Testis (tissue), 2 donors: ENCODE measurements around the gene SOX1.

ENCODE experiments used
- POLR2A ChIP-seq: fragments of 450-650 bp; IDR thresholded peaks from one replicate; pipeline ENCODE4 v1.6.1; 2017; ENCODE audit warnings: antibody characterized with exemption, mild to moderate bottlenecking, moderate library complexity
- TF ChIP-seq, protein P1 (sequence below), 3 experiments: fragments of 450-650 bp in 2 of 3; fragments of 200-600 bp in 1 of 3; sonication (generic) in 1 of 3; IDR thresholded peaks; one replicate each; pipeline ENCODE4 v1.5.1; 2016 to 2019; ENCODE audit warnings: antibody characterized with exemption in 3 of 3, mild to moderate bottlenecking in 2 of 3, moderate library complexity in 1 of 3

DNA sequence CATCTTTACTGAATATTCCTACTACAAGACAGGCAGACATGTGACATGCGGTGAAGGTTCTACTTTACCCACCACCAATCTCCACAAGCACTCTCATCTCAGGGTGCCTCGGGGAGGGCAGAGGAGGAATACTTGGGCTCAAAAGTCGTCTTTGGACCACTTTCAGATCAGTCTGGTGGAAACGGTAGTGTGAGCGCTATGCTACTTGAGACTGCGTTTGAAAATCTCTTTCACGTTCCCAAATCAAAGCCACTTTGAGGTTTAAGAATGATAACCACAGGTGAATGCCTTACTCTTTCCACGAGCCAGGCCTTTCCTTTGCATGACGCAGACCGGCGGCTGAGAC, 1.5 kb upstream of the SOX1 start:
- TF ChIP-seq, protein P1, sequence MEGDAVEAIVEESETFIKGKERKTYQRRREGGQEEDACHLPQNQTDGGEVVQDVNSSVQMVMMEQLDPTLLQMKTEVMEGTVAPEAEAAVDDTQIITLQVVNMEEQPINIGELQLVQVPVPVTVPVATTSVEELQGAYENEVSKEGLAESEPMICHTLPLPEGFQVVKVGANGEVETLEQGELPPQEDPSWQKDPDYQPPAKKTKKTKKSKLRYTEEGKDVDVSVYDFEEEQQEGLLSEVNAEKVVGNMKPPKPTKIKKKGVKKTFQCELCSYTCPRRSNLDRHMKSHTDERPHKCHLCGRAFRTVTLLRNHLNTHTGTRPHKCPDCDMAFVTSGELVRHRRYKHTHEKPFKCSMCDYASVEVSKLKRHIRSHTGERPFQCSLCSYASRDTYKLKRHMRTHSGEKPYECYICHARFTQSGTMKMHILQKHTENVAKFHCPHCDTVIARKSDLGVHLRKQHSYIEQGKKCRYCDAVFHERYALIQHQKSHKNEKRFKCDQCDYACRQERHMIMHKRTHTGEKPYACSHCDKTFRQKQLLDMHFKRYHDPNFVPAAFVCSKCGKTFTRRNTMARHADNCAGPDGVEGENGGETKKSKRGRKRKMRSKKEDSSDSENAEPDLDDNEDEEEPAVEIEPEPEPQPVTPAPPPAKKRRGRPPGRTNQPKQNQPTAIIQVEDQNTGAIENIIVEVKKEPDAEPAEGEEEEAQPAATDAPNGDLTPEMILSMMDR (IDR thresholded peaks at IDR 0.05), result no peak
- TF ChIP-seq POLR2A, result no peak
